ENCODE data around the gene ADCY2. TPM values are rescaled to one million over a fixed set of nuclear protein-coding genes. Genes with fewer than 3 reads are reported as not detected.

The ADCY2 gene
- total RNA-seq, 1 donor from 2014 or later, result 0.40 TPM

GRCh38 chr5:7615566-7616061, 219.7 kb downstream of the ADCY2 start:
- intact Hi-C loops (cut with DNase I), result no loop called here
- ATAC-seq (ENCODE audit: poor library complexity) (no peak), DNase-seq (no peak)

GRCh38 chr5:7616897-7617296, 221.0 kb downstream of the ADCY2 start:
- intact Hi-C loops (cut with DNase I), result no loop called here
- DNase-seq (no peak), ATAC-seq (ENCODE audit: poor library complexity) (no peak)

DNA sequence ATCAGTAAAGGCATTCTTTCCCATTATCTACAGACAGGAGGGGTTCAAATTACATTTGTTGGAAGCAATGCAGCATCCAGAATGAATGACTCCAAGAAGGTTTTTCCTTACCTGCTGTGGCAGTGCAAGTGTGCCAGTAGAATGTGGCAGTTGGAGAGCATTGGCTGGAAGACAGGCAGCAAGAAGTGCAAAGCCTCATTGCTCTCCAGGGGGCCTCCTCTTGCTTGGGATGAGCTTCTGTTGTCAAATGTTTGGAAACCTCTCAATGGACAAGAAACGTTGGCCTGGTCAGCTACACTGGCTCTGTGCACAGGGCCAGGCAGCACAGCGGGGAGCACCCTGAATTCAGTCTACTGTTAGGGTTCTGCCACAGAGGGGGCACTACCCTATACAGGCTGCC, 226.6 kb downstream of the ADCY2 start:
- intact Hi-C loops (cut with DNase I), result no loop called here
- no peak for ATAC-seq (ENCODE audit: poor library complexity)

GRCh38 chr5:7625740-7626139, 229.8 kb downstream of the ADCY2 start:
- DNase-seq, result no peak
- intact Hi-C loops (cut with DNase I), result no loop called here
- no peak for ATAC-seq (ENCODE audit: poor library complexity)

More for the DNA sequence above, 226.6 kb downstream of the ADCY2 start:
- DNase-seq, result no peak

GRCh38 chr5:7628248-7628647, 232.3 kb downstream of the ADCY2 start:
- intact Hi-C loops (cut with DNase I), result no loop called here
- ATAC-seq (ENCODE audit: poor library complexity) (no peak), DNase-seq (no peak)

DNA sequence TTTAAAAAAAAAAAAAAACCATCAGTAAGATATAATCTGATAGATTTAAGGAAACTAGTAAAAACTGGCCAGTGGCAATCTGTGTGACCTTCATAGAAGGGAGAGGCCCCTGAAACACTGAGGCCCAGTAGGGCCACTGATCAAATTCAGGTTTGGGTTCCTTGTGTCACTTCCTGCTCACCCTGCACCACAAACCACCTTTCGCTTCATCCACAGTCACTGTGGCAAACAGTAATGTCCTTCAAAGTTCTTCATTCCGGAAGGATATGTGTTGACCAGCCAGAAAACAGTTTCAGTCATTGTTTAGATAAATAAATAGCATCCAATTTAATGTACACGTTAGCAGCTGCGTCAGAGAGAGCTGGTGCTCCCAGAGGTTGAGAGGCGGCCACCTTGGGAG, 232.9 kb downstream of the ADCY2 start:
- no peak for ATAC-seq (ENCODE audit: poor library complexity)
- intact Hi-C loops (cut with DNase I), result no loop called here
- no peak for DNase-seq

DNA sequence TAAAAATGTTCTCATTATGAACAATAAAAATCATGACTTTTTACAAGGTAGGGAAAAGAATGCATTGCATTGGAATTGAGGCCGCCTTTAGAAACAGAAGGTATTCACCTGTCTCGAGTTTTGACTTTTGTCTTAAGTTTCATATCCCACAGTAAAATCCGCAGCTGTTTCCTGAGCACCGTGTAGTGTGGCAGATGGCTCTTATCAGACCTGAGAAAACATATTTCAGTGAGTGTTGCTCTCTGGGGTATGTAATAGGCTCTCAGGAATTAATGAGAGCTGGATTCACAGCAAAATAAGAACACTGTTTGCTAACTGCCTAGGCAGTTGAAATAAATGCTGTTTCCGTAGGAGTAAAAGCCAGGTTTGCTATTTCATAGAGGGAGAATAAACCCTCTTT, 233.6 kb downstream of the ADCY2 start:
- intact Hi-C loops (cut with DNase I), result no loop called here
- no peak for DNase-seq
- ATAC-seq (ENCODE audit: poor library complexity), result no peak

DNA sequence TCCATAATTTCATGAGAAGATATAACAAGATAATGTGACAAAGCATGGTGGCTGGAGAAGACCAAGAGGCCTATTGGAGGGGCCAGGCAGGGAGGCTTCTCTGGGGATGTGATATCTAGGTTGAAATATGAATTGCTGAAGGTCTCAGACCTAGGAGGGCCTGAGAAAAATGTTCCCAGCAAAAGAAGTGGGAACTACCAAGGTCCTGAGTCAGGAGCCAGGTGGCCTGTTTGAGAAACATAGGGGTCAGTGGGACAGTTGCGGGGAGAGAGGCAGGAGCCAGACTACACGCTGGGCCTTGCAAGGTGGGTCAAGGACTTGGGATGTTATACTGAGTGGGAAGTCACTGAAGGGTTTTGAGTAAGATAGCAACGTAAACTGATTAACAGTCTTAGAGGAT, 238.9 kb downstream of the ADCY2 start:
- ATAC-seq (ENCODE audit: poor library complexity) (no peak), DNase-seq (no peak)
- intact Hi-C loops (cut with DNase I), result no loop called here

DNA sequence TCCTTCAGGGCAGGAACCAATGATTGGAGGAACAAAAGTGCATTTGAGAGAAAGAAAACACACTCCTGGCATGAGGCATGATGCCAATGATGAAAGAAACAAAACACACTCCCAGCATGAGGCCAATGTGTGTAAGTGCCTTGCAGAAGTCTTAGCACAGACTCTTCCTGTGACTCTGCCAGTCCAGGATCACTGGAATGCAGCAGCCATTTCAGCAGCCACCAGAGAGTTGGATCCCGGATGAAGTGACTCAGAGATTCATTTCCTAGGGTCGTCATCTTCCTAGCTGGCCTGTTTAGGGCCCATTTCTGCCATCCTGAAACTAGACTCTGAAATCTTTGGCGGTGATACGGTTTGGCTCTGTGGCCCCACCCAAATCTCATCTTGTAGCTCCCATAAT, 242.5 kb downstream of the ADCY2 start:
- DNase-seq, result no peak
- no peak for ATAC-seq (ENCODE audit: poor library complexity)
- intact Hi-C loops (cut with DNase I), result no loop called here

DNA sequence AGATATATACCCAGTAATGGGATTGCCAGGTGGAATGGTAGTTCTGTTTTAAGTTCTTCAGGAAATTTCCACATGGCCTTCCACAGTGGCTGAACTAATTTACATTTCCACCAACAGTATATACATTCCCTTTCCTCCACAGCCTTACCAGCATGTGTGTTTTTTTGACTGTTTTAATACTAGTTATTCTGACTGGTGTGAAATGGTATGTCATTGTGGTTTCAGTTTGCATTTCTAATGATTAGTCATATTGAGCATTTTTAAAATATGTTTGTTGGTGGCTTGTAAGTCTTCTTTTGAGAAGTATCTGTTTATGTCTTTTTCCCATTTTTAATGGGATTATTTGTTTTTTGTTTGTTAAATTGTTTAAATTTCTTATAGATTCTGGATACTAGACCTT, 246.1 kb downstream of the ADCY2 start:
- DNase-seq, result no peak
- no peak for ATAC-seq (ENCODE audit: poor library complexity)
- intact Hi-C loops (cut with DNase I), result no loop called here

DNA sequence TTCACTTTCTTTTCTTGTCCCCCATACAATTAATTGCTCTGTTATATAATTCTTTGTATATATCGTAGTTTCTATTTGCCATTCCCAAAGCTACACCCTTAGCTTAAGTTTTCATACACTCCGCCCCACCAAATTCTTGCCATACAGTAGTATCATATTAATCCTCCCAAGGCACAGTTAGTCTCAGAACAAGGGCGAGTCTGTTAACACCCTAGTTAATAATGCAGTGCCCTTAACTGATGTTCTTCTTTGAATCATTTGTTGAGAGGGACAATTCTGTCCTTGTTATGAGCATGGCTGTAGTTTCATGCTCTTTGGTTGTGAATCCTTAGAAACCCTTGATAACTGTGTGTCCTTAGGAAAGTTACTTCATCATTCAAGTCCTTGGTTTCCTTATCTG, 248.8 kb downstream of the ADCY2 start:
- no peak for ATAC-seq (ENCODE audit: poor library complexity)
- intact Hi-C loops (cut with DNase I), result no loop called here
- DNase-seq, result no peak

DNA sequence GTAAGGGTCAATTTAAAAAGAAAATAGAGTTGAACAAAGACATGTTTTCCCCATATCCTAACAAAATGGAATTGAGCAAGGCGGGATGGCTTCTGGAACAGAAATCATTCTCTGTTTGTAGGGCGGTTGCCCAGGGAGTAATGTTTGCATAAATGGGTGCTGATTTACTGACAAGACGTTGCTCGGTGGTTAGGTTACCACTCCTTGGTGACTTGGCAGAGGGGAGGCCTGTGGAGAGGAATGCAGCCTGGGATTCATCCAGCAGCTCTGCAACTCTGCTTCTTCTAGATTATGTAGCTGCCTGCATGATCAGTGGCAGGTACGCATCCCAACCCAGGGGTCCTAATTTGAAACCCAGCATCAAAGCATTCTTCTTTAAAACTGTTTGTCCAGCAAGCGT, 254.8 kb downstream of the ADCY2 start:
- intact Hi-C loops (cut with DNase I), result no loop called here
- ATAC-seq (ENCODE audit: poor library complexity) (no peak), DNase-seq (no peak)

- ATAC-seq (ENCODE audit: poor library complexity), result no peak
- intact Hi-C loops (cut with DNase I), result no loop called here
- no peak for DNase-seq
These were observed 257.1 kb downstream of the ADCY2 start for GRCh38 chr5:7653046-7653445.

DNA sequence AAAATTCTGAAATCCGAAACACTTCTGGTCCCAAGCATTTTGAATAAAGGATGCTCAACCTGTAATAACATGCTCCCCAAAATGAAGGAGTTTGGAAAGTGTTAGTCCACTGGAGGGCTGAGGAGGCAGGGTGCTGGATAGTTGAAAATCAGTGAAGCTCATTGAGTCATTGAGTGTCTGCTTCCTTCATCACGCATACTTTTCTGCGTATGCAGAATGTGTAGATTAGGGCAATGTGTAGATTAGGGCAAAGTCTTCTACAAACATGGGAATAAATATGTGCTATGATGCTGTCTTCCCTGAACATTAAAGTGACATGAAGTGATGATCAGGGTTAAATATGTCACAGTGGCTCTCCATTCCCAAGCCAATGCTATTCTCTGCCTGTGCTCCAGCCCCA, 261.2 kb downstream of the ADCY2 start:
- ATAC-seq (ENCODE audit: poor library complexity) (no peak), DNase-seq (no peak)
- intact Hi-C loops (cut with DNase I), result no loop called here

DNA sequence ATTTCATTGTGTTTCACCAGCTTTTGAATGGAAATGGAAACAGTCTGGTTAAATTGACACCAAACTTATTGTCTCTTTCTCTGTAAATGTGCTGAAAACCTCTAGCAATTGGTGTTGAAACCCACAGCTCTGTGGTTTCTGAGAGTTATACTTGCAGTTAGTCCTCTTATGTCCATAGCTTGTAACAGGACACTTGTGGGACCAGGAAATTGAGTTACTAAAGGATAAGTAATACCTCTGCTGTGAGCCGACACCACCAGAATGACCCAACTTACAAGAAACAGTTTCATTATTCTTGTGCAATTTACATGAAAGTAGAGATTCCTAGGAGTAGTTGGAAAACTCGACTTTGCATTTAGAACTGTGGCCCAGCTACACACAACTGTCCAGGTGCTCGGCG, 263.5 kb downstream of the ADCY2 start:
- DNase-seq (no peak), ATAC-seq (ENCODE audit: poor library complexity) (no peak)
- intact Hi-C loops (cut with DNase I), result no loop called here

DNA sequence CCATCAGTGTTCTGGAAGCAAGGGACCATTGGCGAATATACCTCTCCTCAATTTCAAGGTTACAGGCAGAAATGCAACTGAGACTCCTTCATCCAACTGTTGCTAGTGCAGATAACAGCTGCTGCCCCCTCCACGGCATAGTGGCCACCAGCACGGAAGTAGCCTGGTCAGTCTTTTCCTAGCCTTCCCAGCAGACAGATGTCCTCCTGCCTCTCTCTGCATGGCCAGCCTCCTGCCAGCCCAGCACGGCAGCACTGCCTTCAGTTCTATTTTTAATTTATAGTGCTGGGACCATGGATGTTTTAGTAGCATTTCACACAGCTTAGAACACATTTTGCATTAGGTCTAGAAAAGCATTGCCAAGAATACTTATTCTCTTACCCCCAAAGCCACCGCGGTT, 266.4 kb downstream of the ADCY2 start:
- no peak for ATAC-seq (ENCODE audit: poor library complexity)
- DNase-seq, result no peak
- intact Hi-C loops (cut with DNase I), result no loop called here

- ATAC-seq (ENCODE audit: poor library complexity), result no peak
- no peak for DNase-seq
- intact Hi-C loops (cut with DNase I), result no loop called here
These were observed 267.9 kb downstream of the ADCY2 start for GRCh38 chr5:7663808-7664207.

- intact Hi-C loops (cut with DNase I), result no loop called here
- no peak for DNase-seq
- no peak for ATAC-seq (ENCODE audit: poor library complexity)
These were observed 268.3 kb downstream of the ADCY2 start for GRCh38 chr5:7664208-7664607.

- intact Hi-C loops (cut with DNase I), result no loop called here
- no peak for DNase-seq
- ATAC-seq (ENCODE audit: poor library complexity), result no peak
These were observed 271.4 kb downstream of the ADCY2 start for GRCh38 chr5:7667216-7667767.

DNA sequence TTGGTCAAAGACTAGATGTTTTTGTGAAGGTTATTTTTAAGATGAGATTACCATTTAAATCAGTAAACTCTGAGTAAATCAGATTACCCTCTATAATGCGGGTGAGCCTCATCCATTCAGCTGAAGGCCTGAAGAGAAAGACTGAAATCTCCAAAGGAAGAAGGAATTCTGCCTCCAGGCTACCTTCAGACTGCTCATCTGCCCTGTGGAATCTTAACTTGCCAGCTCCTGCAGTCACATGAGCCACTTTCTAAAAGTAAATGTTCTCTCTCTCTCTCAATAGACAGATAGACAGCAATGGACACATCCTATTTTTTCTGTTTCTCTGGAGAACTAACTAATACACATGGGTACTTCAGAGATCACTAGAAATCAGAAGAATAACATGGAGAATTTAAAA, 272.2 kb downstream of the ADCY2 start:
- DNase-seq (no peak), ATAC-seq (ENCODE audit: poor library complexity) (no peak)
- intact Hi-C loops (cut with DNase I), result no loop called here

GRCh38 chr5:7668627-7669026, 272.7 kb downstream of the ADCY2 start:
- DNase-seq (no peak), ATAC-seq (ENCODE audit: poor library complexity) (no peak)
- intact Hi-C loops (cut with DNase I), result no loop called here
